Subcutaneous abdominal adipose tissue (tissue), 5 donors: ENCODE results near the gene SETD6.
"Not testable (repeated sequence)": the region's sequence is repeated elsewhere in the genome, so short reads cannot be mapped to it uniquely, and the experiment has no call there.

Experiments
- H3K27ac ChIP-seq: one replicate; pipeline ENCODE4 v1.7.0; 2013; ENCODE audit warnings: low read depth, mild to moderate bottlenecking, inconsistent platforms, low read length, moderate library complexity
- H3K27me3 ChIP-seq, 5 donors: one replicate each; pipeline ENCODE4 v1.7.0; 2013; ENCODE audit warnings: low read length in 5 of 5, inconsistent platforms in 1 of 5; ENCODE audit not compliant: control insufficient read depth in 5 of 5, insufficient read depth in 4 of 5
- H3K36me3 ChIP-seq, 5 donors: one replicate each; pipeline ENCODE4 v1.7.0; 2013; ENCODE audit warnings: low read length in 5 of 5; ENCODE audit not compliant: control insufficient read depth in 5 of 5, insufficient read depth in 5 of 5
- H3K4me1 ChIP-seq, 5 donors: one replicate each; pipeline ENCODE4 v1.7.0; 2013; ENCODE audit warnings: low read length in 5 of 5, mild to moderate bottlenecking in 3 of 5, moderate library complexity in 1 of 5; ENCODE audit not compliant: control insufficient read depth in 5 of 5, insufficient read depth in 5 of 5
- H3K4me3 ChIP-seq, 5 donors: one replicate each; pipeline ENCODE4 v1.7.0; 2013; ENCODE audit warnings: low read length in 5 of 5, low read depth in 1 of 5
- H3K9ac ChIP-seq, 5 donors: one replicate each; pipeline ENCODE4 v1.7.0; 2013; ENCODE audit warnings: low read length in 5 of 5, mild to moderate bottlenecking in 4 of 5, moderate library complexity in 3 of 5
- H3K9me3 ChIP-seq, 5 donors: one replicate each; pipeline ENCODE4 v1.7.0; 2013; ENCODE audit warnings: low read length in 5 of 5; ENCODE audit not compliant: control insufficient read depth in 5 of 5
- donor health status: healthy.
- donor health status: healthy.
- donor health status: healthy.
- donor health status: healthy.
- donor health status: healthy.

SETD6 gene

GRCh38 chr16:58476791-58477190 lies 38.5 kb upstream of the SETD6 start:
- Histone ChIP-seq H3K9me3 (no peaks in the 10 kb centered on the region), H3K4me1 (peaks cover 0 to 14% (median 2%) of the 10 kb centered on the region in 5 donors), H3K4me3 (no peak overlapping the region), H3K36me3 (no peaks in the 10 kb centered on the region), H3K27me3 (no peaks in the 10 kb centered on the region), H3K9ac (no peak overlapping the region), H3K27ac (no peak overlapping the region)

DNA sequence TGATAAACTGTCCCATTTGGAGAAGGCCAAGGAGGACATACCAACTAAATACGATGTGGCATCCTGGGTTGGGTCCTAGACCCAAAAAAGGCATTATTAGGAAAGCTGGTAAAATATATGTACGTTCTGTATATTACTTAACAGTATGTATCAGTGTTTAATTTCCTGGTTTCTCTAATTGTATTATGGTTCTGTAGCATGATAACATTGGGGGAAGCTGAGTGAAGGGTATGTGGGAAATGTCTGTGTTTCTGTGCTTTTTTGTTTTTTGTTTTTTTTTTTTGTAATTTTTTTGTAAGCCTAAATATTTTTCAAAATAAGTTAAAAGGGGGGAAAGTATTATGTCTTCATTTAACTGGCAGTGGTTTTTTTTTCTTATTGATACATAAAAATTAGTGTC lies 36.9 kb upstream of the SETD6 start:
- H3K9me3 ChIP-seq, result no peaks in the 10 kb centered on the region
- H3K9ac ChIP-seq, result no peak overlapping the region
- H3K4me3 ChIP-seq, result no peak overlapping the region
- H3K4me1 ChIP-seq, result peaks cover 0 to 14% (median 2%) of the 10 kb centered on the region in 5 donors
- H3K27me3 ChIP-seq, result no peaks in the 10 kb centered on the region
- H3K27ac ChIP-seq, result no peak overlapping the region
- no peaks in the 10 kb centered on the region for H3K36me3 ChIP-seq

DNA sequence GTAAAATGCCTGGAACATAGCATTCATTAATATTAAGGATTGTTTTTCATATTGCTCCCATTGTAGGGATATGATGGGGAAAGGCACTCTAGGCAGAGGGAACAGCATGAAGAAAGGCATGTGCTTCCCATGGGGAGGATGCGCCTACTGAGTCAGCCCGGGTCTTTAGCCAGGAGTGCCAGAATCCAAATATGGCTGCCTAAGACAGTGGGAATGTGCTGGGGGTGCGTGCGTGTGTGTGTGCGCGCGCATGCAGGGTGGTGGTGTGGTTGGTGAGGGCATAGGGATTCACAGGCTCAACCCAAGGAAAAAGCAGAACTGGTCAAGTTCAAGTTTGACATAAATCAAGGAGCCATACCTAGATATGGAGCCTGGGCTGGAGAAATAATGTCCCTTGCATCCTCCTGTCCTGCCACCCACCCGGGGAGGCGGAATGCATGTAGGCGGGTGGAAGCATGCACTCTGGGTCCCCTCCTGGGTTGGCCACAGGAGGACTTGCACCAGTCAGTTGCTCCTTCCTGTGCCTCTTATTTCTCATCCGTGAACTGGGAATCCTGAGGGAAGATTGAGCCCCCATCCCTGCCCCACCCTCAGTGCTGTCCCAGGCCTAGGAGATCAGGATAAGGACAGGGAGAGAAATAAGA lies 34.0 kb upstream of the SETD6 start:
- no peaks in the 10 kb centered on the region for H3K9me3 ChIP-seq
- H3K4me3 ChIP-seq, result no peak overlapping the region
- no peak overlapping the region for H3K9ac ChIP-seq
- no peak overlapping the region for H3K27ac ChIP-seq
- no peaks in the 10 kb centered on the region for H3K27me3 ChIP-seq
- no peaks in the 10 kb centered on the region for H3K4me1 ChIP-seq
- no peaks in the 10 kb centered on the region for H3K36me3 ChIP-seq

DNA sequence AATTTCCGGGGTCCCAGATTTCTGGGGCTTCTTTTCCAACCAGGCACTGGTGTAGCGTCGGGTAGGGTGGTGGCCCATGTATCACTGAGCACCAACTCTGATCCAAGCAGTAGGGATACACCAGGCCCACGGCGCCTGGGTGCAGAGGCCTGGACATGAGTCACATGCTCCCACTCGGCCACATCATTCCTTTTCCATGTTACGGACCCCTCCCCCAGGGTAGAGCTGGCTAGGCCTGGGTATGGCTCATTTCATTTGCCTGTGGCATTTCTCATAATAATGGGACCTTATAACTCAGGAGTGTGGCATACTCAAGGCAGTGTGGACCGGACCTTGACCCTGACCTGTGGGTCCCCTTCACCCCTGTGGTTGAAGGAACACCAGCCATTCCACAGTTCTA lies 33.4 kb upstream of the SETD6 start:
- Histone ChIP-seq H3K4me3 (no peak overlapping the region), H3K9me3 (no peaks in the 10 kb centered on the region), H3K27ac (no peak overlapping the region)

GRCh38 chr16:58485184-58485887 lies 30.0 kb upstream of the SETD6 start:
- peaks cover 0 to 2% (median 0%) of the 10 kb centered on the region in 5 donors for H3K27me3 ChIP-seq

More for the DNA sequence above, 33.4 kb upstream of the SETD6 start:
- H3K4me1 ChIP-seq, result no peaks in the 10 kb centered on the region
- H3K36me3 ChIP-seq, result no peaks in the 10 kb centered on the region
- H3K27me3 ChIP-seq, result no peaks in the 10 kb centered on the region
- no peak overlapping the region for H3K9ac ChIP-seq

GRCh38 chr16:58487566-58488351 lies 27.6 kb upstream of the SETD6 start:
- H3K36me3 ChIP-seq, result no peaks in the 10 kb centered on the region
- H3K4me3 ChIP-seq, result peak overlapping the region in 4 of 5 donors; percentile 27 to 67 (median 52)
- H3K9me3 ChIP-seq, result no peaks in the 10 kb centered on the region
- peaks cover 0 to 9% (median 7%) of the 10 kb centered on the region in 5 donors for H3K4me1 ChIP-seq
- H3K27me3 ChIP-seq, result peaks cover 0 to 2% (median 0%) of the 10 kb centered on the region in 5 donors
- H3K9ac ChIP-seq, result no peak overlapping the region
- no peak overlapping the region for H3K27ac ChIP-seq

More at GRCh38 chr16:58485184-58485887, 30.0 kb upstream of the SETD6 start:
- Histone ChIP-seq H3K27ac (no peak overlapping the region), H3K36me3 (no peaks in the 10 kb centered on the region), H3K4me1 (peaks cover 0 to 9% (median 7%) of the 10 kb centered on the region in 5 donors), H3K4me3 (no peak overlapping the region), H3K9ac (no peak overlapping the region), H3K9me3 (no peaks in the 10 kb centered on the region)

- Histone ChIP-seq H3K4me1 (peaks cover 0 to 9% (median 7%) of the 10 kb centered on the region in 5 donors), H3K9me3 (no peaks in the 10 kb centered on the region), H3K27ac (no peak overlapping the region), H3K4me3 (no peak overlapping the region), H3K9ac (no peak overlapping the region), H3K36me3 (no peaks in the 10 kb centered on the region), H3K27me3 (peaks cover 0 to 2% (median 0%) of the 10 kb centered on the region in 5 donors)
These were observed 26.8 kb upstream of the SETD6 start for GRCh38 chr16:58488531-58488930.

- Histone ChIP-seq H3K4me1 (peaks cover 0 to 9% (median 8%) of the 10 kb centered on the region in 5 donors), H3K36me3 (no peaks in the 10 kb centered on the region), H3K27ac (no peak overlapping the region), H3K4me3 (no peak overlapping the region), H3K9ac (no peak overlapping the region), H3K9me3 (no peaks in the 10 kb centered on the region), H3K27me3 (peaks cover 0 to 4% (median 0%) of the 10 kb centered on the region in 5 donors)
These were observed 25.3 kb upstream of the SETD6 start for GRCh38 chr16:58490065-58490464.

GRCh38 chr16:58490539-58490938 lies 24.8 kb upstream of the SETD6 start:
- not testable (repeated sequence) for H3K36me3 ChIP-seq, H3K4me3 ChIP-seq, H3K27ac ChIP-seq, H3K9me3 ChIP-seq, H3K27me3 ChIP-seq, H3K9ac ChIP-seq
- H3K4me1 ChIP-seq, result peaks cover 0 to 13% (median 11%) of the 10 kb centered on the region in 5 donors

DNA sequence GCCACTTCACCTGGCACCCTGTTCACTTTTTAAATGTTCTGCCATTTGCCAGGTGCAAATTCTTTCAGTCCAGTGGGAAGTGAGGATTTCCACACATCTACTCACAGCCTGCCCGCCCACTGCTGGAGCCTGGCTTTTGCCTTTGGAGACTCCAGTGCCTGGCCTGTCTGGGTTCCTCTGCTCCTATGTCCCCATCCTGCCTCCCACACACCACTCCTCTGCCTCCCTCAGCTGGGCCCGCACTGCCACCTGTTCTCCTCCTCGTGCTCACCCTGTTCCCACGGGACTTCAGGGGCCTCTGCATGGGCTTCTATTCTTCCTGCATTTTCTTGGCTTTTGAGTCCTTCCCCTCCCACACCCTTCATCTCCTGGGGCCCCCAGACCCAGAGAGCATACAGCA lies 23.3 kb upstream of the SETD6 start:
- peaks cover 0 to 16% (median 13%) of the 10 kb centered on the region in 5 donors for H3K4me1 ChIP-seq
- no peak overlapping the region for H3K9ac ChIP-seq
- H3K27ac ChIP-seq, result no peak overlapping the region
- H3K4me3 ChIP-seq, result no peak overlapping the region
- no peaks in the 10 kb centered on the region for H3K36me3 ChIP-seq
- H3K9me3 ChIP-seq, result no peaks in the 10 kb centered on the region
- peaks cover 0 to 8% (median 4%) of the 10 kb centered on the region in 5 donors for H3K27me3 ChIP-seq
